ENCODE measurements around the gene TMEM54.

TMEM54 gene

DNA sequence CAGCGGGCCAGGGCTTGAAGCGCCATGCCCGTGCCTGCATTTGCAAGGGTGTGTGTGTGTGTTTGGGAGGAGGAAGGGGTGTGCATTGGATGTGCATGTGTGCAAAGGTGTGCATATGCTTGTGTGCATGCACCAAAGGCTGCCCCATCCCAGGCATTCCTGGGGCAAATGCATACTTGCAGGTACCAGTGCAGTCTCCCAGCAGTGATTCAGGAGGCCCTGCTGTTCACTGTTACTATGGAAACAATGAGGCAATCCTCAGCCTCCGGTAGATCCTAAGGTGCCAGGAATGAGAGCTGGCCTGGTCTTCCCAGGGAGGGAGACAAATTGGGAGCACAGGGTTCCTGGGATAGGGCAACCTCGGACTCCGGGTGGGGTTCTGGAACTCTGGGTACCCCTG, 23.0 kb downstream of the TMEM54 start:
- no peak for DNase-seq

DNA sequence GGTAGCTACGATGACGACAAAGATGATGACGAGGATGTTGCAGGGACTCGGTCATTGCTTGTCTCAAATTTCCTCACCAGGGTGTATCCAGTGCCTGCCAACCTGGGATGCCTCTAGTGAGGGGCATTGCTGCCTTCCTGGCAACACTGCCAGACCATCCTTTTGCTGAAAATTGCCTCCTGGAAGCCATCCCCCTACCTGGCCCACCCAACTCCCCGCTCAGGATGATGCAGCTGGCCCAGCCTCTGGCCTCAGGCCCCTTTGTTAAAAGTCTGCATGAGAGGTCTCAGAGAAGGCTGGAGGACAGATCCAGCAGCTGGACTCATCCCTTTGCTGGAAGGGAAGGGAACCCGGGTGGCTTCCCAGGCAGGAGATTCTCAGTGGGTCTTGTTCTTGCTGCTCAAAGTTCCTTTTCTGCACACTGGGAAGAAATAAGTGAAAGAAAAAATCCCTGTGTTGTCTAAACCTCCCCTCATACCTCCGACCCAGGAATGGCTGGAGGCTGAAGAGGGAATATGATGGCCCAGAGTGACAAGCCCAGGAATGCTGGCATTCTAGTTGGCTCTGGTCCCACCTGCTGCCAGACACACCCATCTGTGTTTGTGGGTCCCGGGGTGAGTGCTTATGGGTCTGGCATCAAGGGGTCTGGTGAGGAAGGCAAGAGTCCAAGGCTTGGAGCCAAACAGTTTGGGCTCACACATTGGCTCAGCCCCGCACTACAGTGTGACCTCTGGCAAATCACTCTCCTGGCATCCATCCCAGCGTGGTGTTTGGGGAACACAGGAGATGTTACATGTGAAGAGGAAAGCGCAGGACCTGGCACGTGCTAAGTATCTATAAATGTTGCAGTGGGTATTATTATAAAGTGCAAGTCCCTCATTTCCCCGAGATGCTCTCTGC, 23.7 kb downstream of the TMEM54 start:
- DNase-seq: no peak

DNA sequence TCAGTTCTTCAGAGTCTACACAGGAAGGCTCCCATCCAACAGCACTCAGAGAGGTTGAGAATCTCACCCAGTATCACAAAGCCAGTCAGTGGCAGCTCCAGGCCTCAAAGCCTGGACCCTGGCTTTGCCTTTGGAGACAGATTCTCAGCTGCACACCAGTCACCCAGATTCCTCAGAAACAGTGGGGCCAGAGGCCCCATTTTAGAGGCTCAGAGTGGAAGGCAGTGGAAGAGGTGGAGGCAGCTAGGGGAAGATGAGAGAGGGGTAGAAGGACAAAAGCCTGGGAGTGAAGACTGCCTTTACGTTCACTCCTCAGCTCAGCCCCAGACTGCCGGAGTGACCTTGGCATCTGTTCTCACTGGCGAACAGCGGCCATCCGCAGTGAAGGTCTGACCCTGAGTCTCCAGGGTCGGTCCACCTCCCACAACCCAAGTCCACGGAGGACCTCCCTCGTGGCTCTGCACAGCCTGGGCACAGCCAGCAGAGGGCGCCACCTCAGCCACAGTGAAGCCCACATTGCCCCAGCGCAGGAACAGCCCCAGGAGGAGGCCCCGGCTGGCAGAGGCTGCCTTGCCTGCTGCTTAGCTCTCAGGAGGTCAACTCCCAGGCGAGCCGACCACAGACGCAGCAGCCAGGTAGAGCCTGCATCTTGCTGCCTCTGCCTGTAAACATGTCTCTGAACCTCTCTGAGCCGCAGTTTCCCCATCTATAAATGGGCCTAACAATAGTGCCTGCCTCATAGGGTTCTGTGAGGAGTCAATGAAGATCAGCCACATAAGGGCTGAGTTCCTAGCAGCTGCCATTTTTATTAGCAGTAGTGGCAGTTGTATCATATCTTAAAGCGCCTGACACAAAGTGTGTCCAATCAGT, 24.6 kb downstream of the TMEM54 start:
- DNase-seq: no peak

DNA sequence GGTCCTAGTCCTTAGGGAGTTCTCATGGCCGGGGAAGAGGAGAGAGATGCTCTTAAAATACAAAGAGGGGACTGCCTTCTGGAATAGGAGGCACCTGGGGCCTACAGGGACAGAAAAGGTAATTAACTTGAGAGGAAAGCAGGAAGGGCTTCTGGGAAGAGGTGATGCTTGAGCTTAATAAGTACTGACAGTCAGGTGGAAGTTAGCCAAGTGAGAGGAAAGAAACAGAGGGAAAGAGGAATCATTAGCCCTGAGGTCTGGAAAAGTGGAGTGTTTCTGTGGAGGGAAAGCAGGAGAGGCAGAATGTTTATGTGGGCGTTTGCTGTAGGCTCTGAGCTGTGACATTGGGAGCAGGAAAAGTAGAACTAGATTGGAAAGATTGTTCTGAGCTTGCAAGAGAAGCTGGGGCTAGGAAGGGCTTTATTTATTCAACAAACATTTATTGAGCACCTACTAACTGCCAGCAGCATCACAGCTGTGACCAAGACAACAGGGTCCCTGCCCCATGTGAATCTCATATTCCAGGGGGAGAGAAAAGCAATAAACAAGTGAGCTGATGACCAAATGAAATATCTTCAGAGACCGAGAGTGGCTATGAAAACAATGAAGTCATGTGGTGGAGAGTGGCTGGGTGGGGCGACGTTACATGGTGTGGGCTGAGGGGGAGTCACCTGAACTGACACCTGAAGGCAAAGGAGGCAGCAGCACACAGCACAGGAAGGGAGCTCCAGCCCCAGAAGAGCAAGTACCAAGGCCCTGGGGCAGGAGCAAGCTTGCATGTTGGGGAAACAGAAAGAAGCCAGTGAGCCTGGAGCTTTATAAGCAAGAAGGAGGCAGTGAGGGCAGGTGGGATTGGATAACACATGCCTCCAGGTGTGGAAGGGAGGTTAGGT, 26.1 kb downstream of the TMEM54 start:
- no peak for DNase-seq

DNA sequence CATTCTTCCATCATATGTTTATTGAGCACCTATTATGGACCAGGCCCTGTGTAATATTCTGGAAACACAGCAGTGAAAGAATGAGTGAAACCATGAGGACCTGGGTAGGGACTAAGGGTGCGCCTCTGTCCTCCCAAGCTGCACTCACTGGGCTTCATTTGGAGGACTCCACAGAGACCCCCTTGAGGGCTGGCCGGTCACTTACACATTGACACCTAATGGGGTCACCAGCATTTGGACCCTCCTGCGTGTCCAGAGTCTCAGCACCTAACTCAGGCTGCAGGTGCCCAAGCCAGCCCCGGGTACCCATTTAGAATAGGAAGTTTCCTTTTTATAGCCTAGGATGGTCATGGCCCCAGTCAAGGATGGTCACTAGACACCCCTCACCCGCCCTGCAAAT, 27.7 kb downstream of the TMEM54 start:
- DNase-seq: no peak

DNA sequence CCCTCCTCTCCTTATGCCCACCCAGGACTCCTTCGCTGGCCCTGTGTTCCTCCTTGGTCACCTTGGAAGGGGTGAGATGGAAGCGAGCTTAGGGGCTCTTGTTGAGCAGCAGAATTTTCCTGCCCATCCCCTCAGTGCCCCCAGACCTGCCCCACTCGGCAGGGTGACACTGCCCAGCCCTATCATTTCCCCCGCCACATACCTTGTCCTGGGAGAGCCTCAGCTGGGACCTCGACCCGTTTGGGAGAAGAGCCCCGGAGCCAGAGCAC, 29.1 kb downstream of the TMEM54 start:
- DNase-seq: no peak

DNA sequence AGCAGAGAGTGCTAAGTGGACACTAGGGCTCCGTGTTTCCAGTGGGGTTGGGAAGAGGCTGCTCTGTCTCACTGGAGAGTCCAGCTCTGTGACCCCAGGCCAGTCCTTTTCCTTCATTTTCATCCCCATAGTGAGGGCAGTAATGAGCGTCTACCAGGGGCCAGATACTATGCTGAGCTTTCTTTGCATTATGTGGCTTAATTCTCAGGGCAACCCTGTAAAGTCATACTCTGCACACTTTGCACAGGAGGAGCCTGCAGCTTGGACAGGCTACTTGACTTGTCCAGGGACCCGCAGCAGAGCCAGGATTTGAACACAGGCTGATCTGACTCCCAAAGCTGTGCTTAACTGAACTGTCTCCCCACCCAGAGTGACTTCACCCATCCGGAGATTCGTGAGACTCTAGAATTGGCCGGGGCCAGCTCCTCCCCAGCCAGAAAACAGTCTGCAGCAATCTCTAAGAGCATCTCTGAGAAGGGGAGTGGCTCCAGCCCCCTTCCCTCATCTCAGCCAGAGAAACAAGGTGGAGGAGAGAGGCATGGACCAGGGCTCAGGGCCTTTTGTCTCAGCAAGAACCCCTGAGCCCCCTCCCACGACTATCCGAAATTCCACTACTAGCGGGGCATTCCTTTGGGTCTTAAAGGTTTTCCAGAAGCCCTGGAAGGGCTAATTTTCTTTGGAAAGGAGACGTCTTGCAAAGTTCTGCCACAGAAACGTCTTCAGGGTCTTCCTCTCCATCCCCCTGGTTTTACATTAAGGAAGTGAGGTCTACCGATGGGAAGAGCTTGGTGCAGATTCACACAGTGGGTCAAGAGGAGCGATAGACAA, 29.6 kb downstream of the TMEM54 start:
- DNase-seq: no peak

DNA sequence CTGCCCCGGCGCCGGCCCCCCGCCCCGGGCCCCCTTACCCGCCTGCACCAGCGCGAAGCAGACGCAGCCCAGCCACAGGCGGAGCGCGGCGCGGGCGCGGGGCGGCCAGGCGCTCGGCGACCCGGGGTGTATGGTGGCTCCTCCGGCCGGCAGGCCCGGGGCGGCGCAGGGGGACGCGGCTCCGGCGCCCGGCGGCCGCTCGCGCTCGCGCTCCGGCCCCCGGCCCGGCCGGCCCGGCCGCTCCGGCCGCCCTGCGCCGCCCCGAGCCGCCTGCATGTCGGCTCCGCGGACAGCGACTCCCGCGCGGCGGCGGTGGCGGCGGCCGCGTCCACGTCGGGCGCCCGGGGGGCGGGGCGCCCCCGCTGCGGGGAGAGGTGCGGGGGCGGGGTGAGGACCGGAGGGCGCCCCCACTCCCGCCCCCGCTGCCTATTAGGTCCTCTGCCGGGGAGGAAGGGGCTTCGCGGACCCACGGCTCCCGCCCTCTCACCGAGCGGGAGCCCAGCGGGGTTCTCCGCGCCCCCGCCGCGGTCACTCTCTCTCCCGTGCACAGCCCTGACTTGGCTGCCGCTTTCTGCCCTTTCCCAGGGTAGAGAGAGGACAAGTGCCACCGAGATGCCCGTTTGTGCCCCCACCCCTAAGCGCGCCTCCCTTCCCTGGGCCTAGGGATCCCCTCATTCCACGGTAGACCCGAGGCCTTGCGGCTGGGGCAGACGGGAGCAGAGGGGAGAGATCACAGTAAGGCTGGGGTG, 30.4 kb downstream of the TMEM54 start, which contains the start of gene FNDC5:
FNDC5 (minus strand) TSS at position 298 of the 749 bp plus-strand sequence.
- DNase-seq: no peak

DNA sequence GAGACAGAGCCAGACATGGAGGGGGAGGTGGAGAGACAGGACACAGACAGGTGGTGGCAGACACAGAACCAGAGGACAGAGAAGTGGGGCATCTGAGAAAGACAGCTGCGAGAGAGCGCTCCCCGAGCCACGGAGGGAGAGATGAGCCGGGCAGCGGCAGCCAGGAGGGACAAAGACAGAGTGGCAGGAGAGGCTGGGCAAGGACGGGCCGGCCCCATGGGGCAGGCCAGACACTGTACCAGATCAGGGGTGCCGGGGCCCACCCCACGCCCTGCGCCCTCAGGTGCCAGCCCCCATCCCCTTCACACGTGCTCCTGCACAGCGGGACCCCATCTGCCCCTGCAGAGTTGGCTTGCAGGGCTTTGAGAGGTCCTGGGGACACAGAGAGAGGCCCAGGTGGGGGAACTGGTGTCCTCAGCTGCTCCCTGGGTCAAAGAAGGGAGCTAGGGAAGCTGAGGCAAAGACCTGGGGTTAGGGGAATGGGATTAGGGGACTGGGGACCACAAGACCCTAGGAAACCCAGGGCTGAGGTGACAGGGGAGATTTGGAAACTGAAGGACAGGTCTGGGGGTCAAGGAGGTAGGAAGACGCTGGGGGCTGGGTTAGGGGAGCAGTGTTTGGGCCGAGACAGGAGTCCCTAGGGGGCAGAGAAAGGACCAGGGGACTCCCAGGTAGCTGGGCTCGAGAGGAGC, 31.1 kb downstream of the TMEM54 start:
- DNase-seq: no peak

DNA sequence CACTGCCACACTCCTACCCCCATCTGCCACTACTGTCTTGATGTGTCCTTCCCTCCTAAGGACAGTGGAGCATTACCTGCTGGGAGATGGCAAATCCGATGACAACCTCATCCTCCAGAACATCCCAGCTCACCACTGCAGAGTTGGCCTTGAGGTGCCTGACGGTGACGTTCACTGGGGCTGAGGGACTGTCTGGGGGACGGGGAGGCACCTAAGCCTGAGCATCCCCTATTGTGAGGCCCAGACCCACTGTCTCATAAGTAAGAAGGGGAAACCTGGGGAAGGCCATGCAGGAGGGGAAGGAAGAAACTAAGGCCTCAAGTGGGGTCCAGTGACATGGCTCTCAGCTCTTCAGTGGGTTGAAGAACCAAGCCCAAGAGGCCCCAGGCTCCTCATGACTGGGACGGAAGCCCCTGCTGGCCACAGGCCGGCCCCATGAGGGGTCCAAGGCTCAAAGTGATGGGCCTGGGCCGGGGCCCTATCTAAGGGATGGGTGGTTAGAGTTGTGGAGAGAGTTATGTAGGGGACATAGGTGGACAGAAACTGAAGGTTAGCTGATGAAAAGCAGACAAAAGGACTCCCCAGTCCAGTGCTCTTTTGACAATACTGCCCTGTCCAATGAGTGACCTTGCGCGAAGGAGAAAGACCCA, 32.3 kb downstream of the TMEM54 start:
- DNase-seq: no peak

DNA sequence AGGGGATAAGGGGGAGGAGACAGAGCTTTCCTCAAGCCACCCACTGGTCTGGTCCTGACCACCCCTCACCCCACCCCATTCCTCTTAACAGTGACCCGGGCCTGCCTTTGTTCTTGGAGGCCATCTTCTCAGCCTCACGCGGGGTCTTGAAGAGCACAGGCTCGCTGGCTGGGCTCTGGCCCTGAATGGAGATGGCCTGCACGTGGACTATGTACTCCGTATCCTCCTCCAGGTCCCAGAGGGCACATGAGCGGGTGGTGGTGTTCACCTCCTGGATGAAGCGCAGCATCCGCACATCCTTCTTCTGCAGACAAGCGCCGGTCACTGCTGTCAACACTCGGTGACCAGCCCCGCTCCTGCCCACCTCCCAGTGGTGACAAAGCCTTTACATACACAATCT, 33.1 kb downstream of the TMEM54 start:
- no peak for DNase-seq

DNA sequence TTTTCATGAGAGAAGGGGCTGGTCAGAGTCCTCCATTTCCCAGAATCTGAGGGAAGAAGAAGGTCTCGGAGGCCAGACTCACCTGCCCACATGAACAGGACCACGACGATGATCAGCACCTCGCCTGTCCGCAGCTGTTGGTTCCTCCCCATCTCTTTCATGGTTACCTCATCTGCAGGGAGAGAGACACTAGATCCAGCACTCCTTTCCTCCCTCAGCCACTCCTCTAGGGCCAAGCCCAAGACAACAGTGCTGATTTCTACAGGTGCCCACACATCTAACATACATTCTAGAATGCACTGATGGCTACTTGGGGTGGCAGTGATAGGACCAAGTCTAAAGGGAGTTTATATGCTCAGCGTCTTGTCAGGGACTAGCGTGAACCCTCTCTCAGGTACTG, 33.5 kb downstream of the TMEM54 start:
- DNase-seq: no peak

DNA sequence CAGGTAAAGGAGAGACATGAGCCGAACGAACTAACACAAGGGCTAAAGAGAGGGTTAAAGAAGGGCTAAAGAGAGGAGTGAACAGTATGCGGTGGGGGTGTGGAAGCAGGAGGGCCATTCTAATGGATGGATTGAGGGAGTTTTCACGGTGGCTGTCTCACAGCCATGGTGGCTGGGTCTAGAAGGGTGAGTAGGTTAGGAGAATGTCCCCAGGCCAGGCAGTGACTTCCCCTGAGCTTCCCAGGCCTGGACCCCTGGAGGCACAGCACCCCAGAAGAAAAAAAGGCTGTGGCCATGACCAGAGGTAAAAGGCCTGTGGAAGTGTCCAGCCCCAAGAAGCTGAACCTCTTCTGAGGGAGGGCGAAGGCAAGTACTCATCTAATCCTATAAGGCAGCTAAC, 34.0 kb downstream of the TMEM54 start:
- DNase-seq: no peak

DNA sequence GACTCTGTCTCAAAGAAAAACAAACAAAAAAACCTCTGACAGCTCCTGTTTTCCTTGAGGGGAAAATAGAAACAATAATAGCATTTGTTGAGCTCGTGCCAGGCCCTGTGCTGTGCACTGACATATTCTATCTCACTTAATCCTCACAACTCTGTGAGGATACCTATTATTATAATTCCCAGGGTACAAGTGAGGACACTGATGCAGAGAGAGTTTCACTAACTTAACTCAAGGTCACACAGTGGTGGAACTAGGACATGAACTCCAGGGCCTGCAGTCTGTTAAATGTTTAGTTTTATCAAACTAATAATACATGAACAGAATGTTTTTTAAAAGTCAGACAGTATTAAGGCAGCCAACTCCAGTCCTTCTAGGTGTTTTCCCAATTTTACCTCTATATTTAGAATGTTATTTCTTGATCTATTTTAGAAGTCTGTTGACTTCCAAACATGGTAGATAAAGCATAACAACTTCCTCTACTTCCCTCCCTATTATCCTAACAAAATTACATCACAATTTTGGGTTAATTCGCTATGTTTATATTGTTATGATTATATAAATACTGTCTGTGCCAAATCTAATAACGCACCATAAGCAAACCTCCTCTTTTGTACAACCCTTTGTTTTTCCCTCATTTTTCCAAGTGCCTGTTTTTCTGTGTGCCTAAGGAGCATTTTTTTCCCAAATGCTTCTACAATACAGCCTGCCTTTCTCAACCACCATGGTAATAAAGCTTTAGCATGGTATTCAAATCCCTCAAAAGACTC, 35.4 kb downstream of the TMEM54 start:
- no peak for DNase-seq

DNA sequence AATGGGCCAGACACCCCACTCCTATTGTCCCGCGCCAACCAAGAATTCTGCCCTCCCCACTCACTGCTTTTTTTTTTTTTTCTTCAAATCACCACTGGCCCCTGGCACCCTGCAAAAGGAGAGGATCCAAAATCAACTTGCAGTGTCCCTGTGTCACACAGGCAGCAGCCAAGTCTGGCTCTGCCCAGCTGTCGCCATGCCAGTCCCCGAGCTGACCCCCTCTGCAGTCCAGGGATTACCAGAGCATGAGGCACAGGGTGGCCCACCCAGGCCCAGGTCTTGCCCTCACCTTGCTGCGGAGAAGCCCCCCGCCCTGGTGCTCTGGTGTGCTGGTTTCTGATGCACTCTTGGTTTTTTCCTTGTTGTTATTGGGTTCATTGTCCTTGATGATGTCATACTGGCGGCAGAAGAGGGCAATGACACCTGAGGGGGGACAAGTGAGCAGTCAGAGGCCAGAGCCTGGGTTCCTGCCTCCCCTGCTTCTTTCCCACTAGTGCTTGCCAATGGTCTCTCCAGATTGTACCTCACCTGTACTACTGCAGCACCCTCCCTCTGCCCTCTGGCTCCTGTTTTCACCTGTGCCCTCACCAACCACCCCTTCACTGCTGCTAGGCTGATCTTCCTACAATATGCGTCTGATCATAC, 36.7 kb downstream of the TMEM54 start:
- no peak for DNase-seq

DNA sequence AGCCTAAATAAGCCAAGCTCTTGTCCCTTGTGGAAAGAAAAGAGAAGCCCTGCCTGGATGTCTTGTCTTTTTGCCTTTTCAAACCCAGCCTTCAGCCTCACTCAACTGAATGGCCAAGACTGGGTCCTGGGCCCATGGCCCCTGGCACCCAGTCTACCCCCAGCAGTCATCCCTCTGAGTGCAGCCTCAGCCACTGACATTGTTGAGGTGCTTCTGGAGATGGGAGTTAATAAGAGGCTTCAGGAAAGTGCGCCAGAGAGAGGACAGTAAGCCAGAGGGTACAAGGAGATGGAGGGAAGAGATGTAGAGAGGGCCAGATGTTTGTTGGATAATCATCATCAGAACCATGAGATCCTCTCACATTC, 37.3 kb downstream of the TMEM54 start:
- no peak for DNase-seq

DNA sequence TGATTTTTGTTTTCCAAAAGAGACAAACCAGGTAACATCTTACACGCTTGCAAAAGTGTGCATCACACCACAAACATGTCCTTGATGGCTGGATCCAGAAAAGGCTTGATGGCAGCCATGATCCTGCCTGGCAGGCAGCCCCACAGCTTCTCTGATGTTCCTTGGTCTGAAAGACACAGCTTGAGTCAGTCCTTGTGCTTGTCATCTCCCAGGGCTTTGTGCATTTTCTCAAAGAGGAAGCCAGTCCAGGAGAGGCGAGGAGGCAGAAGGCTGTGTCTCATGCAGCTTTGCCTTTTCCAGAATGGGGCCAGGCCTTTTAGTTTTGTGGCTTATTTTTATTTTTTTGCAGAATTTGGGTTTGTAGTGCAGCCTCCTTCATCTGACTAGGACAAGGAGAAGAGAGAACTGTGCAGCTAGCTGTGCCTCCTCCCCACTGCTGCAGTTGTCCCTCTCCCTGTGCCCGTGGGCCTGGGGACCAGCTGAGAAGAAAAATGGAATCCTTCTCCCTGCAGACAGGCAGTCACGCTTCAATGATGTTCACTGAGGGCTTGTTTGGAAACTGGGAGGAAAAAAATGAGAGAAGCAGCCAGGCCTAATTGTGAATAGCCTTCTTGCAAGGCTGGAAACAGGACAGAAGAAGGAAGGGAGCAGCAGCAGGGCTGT, 37.8 kb downstream of the TMEM54 start:
- DNase-seq: no peak

DNA sequence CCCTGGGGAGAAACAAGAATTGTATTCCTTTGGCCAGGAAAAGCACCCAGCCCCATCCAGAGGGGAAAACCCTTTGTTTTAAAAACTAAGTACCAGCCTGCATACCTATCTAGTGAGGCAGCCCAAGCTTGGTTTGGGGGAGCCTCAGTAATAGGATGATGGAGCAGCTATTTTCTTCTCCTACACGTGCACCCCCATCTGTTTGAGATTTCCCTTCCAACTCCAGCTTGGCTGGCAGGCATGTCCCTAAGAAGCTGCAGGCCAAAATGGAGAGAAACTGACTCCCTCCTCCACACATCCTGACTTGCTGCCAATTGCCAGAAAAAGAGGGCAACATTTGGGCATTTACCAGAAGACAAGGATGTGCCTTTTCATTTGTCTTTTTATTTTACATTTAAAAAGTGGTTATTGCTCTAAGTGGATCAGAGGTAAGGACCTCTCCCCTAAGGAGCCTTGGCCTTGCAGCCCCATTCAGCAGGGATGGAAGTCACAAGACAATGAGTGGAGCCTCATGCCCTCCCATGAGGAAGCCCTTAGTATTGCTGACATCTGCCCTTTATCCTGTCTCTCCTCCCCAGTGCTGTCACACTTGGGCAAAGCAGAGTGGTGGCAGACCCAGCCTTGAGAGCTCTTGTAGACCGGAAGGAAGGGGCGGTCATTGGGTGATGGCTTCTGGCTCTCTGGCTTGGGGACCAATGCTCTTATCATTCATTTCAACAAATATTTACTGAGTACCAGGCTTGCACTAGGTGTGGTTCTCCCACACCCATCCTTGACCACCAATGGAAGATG, 39.1 kb downstream of the TMEM54 start:
- DNase-seq: no peak

Data from GF-D8 (cell line).